Lower leg skin (tissue), 4 donors: ENCODE data around the gene KIAA1671. TPM values are rescaled to one million over a fixed set of nuclear protein-coding genes. Genes with fewer than 3 reads are reported as not detected.

Experiments
- DNase-seq, 2 donors: peaks; one replicate each; pipeline ENCODE4 v3.0.0-alpha.2; 2019; ENCODE audit warnings: low spot score in 2 of 2
- H3K4me3 ChIP-seq: fragments of 200-600 bp; sonication (generic); 2 replicates; pipeline ENCODE4 v1.5.1; 2017; ENCODE audit warnings: mild to moderate bottlenecking, low read depth; ENCODE audit not compliant: poor library complexity, severe bottlenecking
- CTCF ChIP-seq, 3 donors: fragments of 450-650 bp; IDR thresholded peaks; one replicate each; pipeline ENCODE4 v1.5.1; 2016; ENCODE audit warnings: antibody characterized with exemption in 3 of 3, mild to moderate bottlenecking in 3 of 3, moderate library complexity in 2 of 3
- POLR2A ChIP-seq, 2 donors: fragments of 450-650 bp; IDR thresholded peaks; one replicate each; pipeline ENCODE4 v1.6.1; 2016 to 2017; ENCODE audit warnings: antibody characterized with exemption in 2 of 2, mild to moderate bottlenecking in 1 of 2, moderate library complexity in 1 of 2
- WGBS, 2 donors: methylation state at CpG; one replicate each; pipeline ENCODE4 v1.1.5; 2018; 5-methylcytosine and 5-hydroxymethylcytosine counted together
- intact Hi-C: fragments of 100-400 bp; cut with DNase I; formaldehyde crosslinking; loops from one replicate; pipeline ENCODE4 v1.15.0; 2023; ENCODE audit warnings: low total_unique reads
- total RNA-seq, 4 donors: library from RNA; depleted of rRNA; stranded (reverse); fragments of >200 nt; gene quantifications; one replicate each; pipeline ENCODE4 v1.1.0, GENCODE V29; 2016

KIAA1671 gene
- total RNA-seq, 4 donors from 2014 or later = 60.0 to 87.8 (median 85.1) TPM

- TF ChIP-seq CTCF (IDR thresholded peaks at IDR 0.05) = no peak
- TF ChIP-seq POLR2A (IDR thresholded peaks at IDR 0.05) = no peak
- DNase-seq = no peak
- intact Hi-C loops = no loop called here
- WGBS, 2 donors = 32 to 33% methylated on average over 1 of the region's 1 CpG
- no peak overlapping the region for H3K4me3 ChIP-seq
These were observed 61.1 kb downstream of the KIAA1671 start for GRCh38 chr22:25013607-25014006.

- 78 to 81% methylated on average over 5 of the region's 5 CpGs for WGBS, 2 donors
- no peak overlapping the region for H3K4me3 ChIP-seq
- TF ChIP-seq POLR2A (IDR thresholded peaks at IDR 0.05) (no peak), CTCF (IDR thresholded peaks at IDR 0.05) (no peak)
- intact Hi-C loops = no loop called here
- DNase-seq = no peak
These were observed 62.6 kb downstream of the KIAA1671 start for GRCh38 chr22:25014896-25015755.

GRCh38 chr22:25016311-25016710 lies 63.8 kb downstream of the KIAA1671 start:
- intact Hi-C loops = no loop called here
- no peak for TF ChIP-seq POLR2A (IDR thresholded peaks at IDR 0.05)
- no peak for TF ChIP-seq CTCF (IDR thresholded peaks at IDR 0.05)

GRCh38 chr22:25018009-25018408 lies 65.5 kb downstream of the KIAA1671 start:
- no peak for TF ChIP-seq CTCF (IDR thresholded peaks at IDR 0.05)
- TF ChIP-seq POLR2A (IDR thresholded peaks at IDR 0.05) = no peak
- 75 to 80% methylated on average over 8 of the region's 8 CpGs for WGBS, 2 donors
- no peak for DNase-seq
- H3K4me3 ChIP-seq = no peak overlapping the region
- intact Hi-C loops = no loop called here

More at GRCh38 chr22:25016311-25016710, 63.8 kb downstream of the KIAA1671 start:
- no peak for DNase-seq
- no peak overlapping the region for H3K4me3 ChIP-seq
- WGBS, 2 donors = 89 to 93% methylated on average over 7 of the region's 7 CpGs

- no peak for DNase-seq
- 65 to 69% methylated on average over 1 of the region's 1 CpG for WGBS, 2 donors
- TF ChIP-seq CTCF (IDR thresholded peaks at IDR 0.05) (no peak), POLR2A (IDR thresholded peaks at IDR 0.05) (no peak)
- intact Hi-C loops = no loop called here
- no peak overlapping the region for H3K4me3 ChIP-seq
These were observed 67.1 kb downstream of the KIAA1671 start for GRCh38 chr22:25019427-25020184.
